Caco-2 (cell line): ENCODE data around the gene ENO3. TPM values are rescaled to one million over a fixed set of nuclear protein-coding genes. Genes with fewer than 3 reads are reported as not detected.

Experiments used
- BruUV-seq: library from RNA; stranded (reverse); fragments of 400-500 nt; replicated peaks from 2 replicates; lab custom pipeline; 2021; lab: Mats Ljungman, UMichigan
- CTCF ChIA-PET: fragments of 300-600 bp; sonication (Branson Sonifier 250); formaldehyde crosslinking; loops from one replicate; lab custom pipeline; 2022; ENCODE audit warnings: antibody characterized with exemption; lab: Charles Lee
- POLR2A ChIA-PET: fragments of 300-600 bp; sonication (Branson Sonifier 250); formaldehyde crosslinking; loops from one replicate; lab custom pipeline; 2022; ENCODE audit warnings: antibody characterized with exemption; lab: Charles Lee
- DNase-seq, 2 experiments: peaks; one replicate each; pipeline versions ENCODE4 v3.0.0 to v3.0.0-alpha.2; 2020 to 2022
- H3K27me3 ChIP-seq: replicated peaks from 2 replicates; pipeline ENCODE4 v1.6.0; 2011; ENCODE audit warnings: low read length; ENCODE audit not compliant: control insufficient read depth, insufficient read depth
- H3K36me3 ChIP-seq: 2 replicates; pipeline ENCODE4 v1.5.1; 2011; ENCODE audit warnings: low read length; ENCODE audit not compliant: control insufficient read depth, insufficient read depth
- H3K4me1 ChIP-seq: fragments of 250-450 bp; sonication (Bioruptor Pico); 2 replicates; pipeline ENCODE4 v1.5.1; 2020; ENCODE audit warnings: mild to moderate bottlenecking
- H3K4me3 ChIP-seq: 2 replicates; pipeline ENCODE4 v1.5.1; 2011; ENCODE audit warnings: low read depth, mild to moderate bottlenecking, control low read depth, low read length
- H3K9me3 ChIP-seq: fragments of 250-450 bp; sonication (Bioruptor Pico); 2 replicates; pipeline ENCODE4 v1.5.1; 2020; ENCODE audit warnings: mild to moderate bottlenecking, moderate library complexity
- H3K27ac Mint-ChIP-seq: one replicate; pipeline ENCODE4 v1.8.0; 2022; ENCODE audit warnings: mixed read lengths; ENCODE audit not compliant: unreplicated experiment
- H3K27me3 Mint-ChIP-seq: one replicate; pipeline ENCODE4 v1.8.0; 2022; ENCODE audit warnings: mixed read lengths; ENCODE audit not compliant: insufficient read depth, unreplicated experiment
- H3K36me3 Mint-ChIP-seq: one replicate; pipeline ENCODE4 v1.8.0; 2022; ENCODE audit warnings: mild to moderate bottlenecking, mixed read lengths; ENCODE audit not compliant: insufficient read depth, unreplicated experiment
- H3K4me1 Mint-ChIP-seq: one replicate; pipeline ENCODE4 v1.8.0; 2022; ENCODE audit warnings: low read depth, mixed read lengths; ENCODE audit not compliant: unreplicated experiment
- H3K4me3 Mint-ChIP-seq: one replicate; pipeline ENCODE4 v1.8.0; 2022; ENCODE audit warnings: mild to moderate bottlenecking, moderate library complexity, mixed read lengths; ENCODE audit not compliant: unreplicated experiment
- H3K9me3 Mint-ChIP-seq: one replicate; pipeline ENCODE4 v1.8.0; 2022; ENCODE audit warnings: mixed read lengths; ENCODE audit not compliant: unreplicated experiment
- intact Hi-C: fragments of 100-400 bp; cut with micrococcal nuclease; formaldehyde crosslinking; loops from one replicate; pipeline ENCODE4 v1.10.0; 2022; ENCODE audit not compliant: unreplicated experiment
- total RNA-seq: library from RNA; stranded (reverse); gene quantifications from 2 replicates; pipeline ENCODE4 v1.2.3, GENCODE V29; 2022
- TF ChIP-seq, protein P1 (sequence below), 2 experiments: fragments of 200-600 bp in 1 of 2; IDR thresholded peaks; 1 replicate in 1 of 2; 2 replicates in 1 of 2; pipeline versions ENCODE4 v1.5.1 to v1.8.0; 2011 to 2022; ENCODE audit warnings: antibody characterized with exemption in 1 of 2, control low read depth in 1 of 2, inconsistent platforms in 1 of 2, low read depth in 1 of 2, low read length in 1 of 2, mild to moderate bottlenecking in 1 of 2, moderate library complexity in 1 of 2; ENCODE audit not compliant: insufficient read depth in 1 of 2, severe bottlenecking in 1 of 2, unreplicated experiment in 1 of 2

ENO3 gene
- total RNA-seq, 1 experiment from 2014 or later, result 8.1 TPM

GRCh38 chr17:4940555-4941318 lies 10.2 kb upstream of the ENO3 start:
- TF ChIP-seq, protein P1, sequence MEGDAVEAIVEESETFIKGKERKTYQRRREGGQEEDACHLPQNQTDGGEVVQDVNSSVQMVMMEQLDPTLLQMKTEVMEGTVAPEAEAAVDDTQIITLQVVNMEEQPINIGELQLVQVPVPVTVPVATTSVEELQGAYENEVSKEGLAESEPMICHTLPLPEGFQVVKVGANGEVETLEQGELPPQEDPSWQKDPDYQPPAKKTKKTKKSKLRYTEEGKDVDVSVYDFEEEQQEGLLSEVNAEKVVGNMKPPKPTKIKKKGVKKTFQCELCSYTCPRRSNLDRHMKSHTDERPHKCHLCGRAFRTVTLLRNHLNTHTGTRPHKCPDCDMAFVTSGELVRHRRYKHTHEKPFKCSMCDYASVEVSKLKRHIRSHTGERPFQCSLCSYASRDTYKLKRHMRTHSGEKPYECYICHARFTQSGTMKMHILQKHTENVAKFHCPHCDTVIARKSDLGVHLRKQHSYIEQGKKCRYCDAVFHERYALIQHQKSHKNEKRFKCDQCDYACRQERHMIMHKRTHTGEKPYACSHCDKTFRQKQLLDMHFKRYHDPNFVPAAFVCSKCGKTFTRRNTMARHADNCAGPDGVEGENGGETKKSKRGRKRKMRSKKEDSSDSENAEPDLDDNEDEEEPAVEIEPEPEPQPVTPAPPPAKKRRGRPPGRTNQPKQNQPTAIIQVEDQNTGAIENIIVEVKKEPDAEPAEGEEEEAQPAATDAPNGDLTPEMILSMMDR (IDR thresholded peaks at IDR 0.05; ENCODE audit: insufficient read depth in 1 of 2, low read depth in 1 of 2, low read length in 1 of 2, severe bottlenecking in 1 of 2, unreplicated experiment in 1 of 2), result no peak
- H3K4me3 ChIP-seq, result peak overlapping the region; percentile 73
- Mint-ChIP-seq H3K27ac (peak overlapping the region; percentile 89), H3K36me3 (peaks cover 31% of the 10 kb centered on the region), H3K27me3 (no peaks in the 10 kb centered on the region), H3K4me1 (peaks cover 5% of the 10 kb centered on the region), H3K9me3 (no peaks in the 10 kb centered on the region), H3K4me3 (peak overlapping the region; percentile 87)
- ChIA-PET CTCF (interaction anchor here (0.7 to 2.2 kb wide), 4 partner anchors 9 to 231 kb away, joined by 3 to 19 read pairs (median 5); partner anchors contain the start of genes ARRB2 and SPAG7), POLR2A (interaction anchor here (0.5 to 2.6 kb wide), 8 partner anchors 11 to 293 kb away, joined by 3 to 54 read pairs (median 8); partner anchors contain the start of genes ENO3, KIF1C and SPAG7)
- H3K9me3 ChIP-seq, result no peaks in the 10 kb centered on the region
- peak in 1 of 2 experiments; percentile 79 for DNase-seq
- TSS peak; percentile 80 for BruUV-seq
- H3K36me3 ChIP-seq, result no peaks in the 10 kb centered on the region; the same call in 1 of the 2 replicates
- H3K27me3 ChIP-seq, result no peaks in the 10 kb centered on the region
- no peaks in the 10 kb centered on the region for H3K4me1 ChIP-seq
- intact Hi-C loops, result loop anchor here (1.0 to 2.0 kb wide), 2 partner anchors 9 to 26 kb away; partner anchors contain the start of gene SPAG7

DNA sequence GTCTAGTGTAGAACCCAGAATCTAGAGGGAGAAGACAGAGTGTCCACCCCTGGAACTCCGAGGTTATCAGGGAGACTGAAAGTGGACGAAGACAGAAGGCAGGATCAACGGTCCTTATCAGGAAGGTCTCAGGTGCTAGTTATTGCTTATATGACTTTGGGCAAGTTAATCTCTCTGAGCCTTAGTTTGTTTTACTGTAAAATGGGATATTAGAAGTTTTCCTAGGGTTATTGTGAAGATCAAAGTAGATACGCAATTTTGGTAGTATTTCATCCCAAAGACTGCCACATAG lies 9.7 kb upstream of the ENO3 start:
- CTCF ChIA-PET, result no interaction called here
- no peaks in the 10 kb centered on the region for H3K27me3 Mint-ChIP-seq
- H3K4me3 Mint-ChIP-seq, result peak overlapping the region; percentile 87
- no TSS peak for BruUV-seq
- 0 out of 2 replicates have a peak, but pooled peaks cover 1% of the 10 kb centered on the region for H3K4me1 ChIP-seq
- H3K36me3 ChIP-seq, result no peaks in the 10 kb centered on the region; the same call in 1 of the 2 replicates
- H3K27me3 ChIP-seq, result no peaks in the 10 kb centered on the region
- no peaks in the 10 kb centered on the region for H3K9me3 ChIP-seq
- H3K9me3 Mint-ChIP-seq, result no peaks in the 10 kb centered on the region
- H3K36me3 Mint-ChIP-seq, result peaks cover 35% of the 10 kb centered on the region
- peak overlapping the region; percentile 73 for H3K4me3 ChIP-seq
- peak overlapping the region; percentile 89 for H3K27ac Mint-ChIP-seq
- TF ChIP-seq, protein P1 (IDR thresholded peaks at IDR 0.05; ENCODE audit: insufficient read depth in 1 of 2, low read depth in 1 of 2, low read length in 1 of 2, severe bottlenecking in 1 of 2, unreplicated experiment in 1 of 2), result no peak
- POLR2A ChIA-PET, result no interaction called here
- peaks cover 5% of the 10 kb centered on the region for H3K4me1 Mint-ChIP-seq
- intact Hi-C loops, result loop anchor here (2.0 kb wide), 1 partner anchor 26 kb away; the partner anchor contains the start of gene SPAG7
- DNase-seq, result no peak

GRCh38 chr17:4942760-4943508 lies 8.0 kb upstream of the ENO3 start:
- peaks cover 45% of the 10 kb centered on the region for H3K36me3 Mint-ChIP-seq
- no peaks in the 10 kb centered on the region for H3K9me3 Mint-ChIP-seq
- no peak overlapping the region for H3K27ac Mint-ChIP-seq
- no peaks in the 10 kb centered on the region for H3K9me3 ChIP-seq
- CTCF ChIA-PET, result no interaction called here
- 0 out of 2 replicates have a peak, but pooled peaks cover 7% of the 10 kb centered on the region for H3K4me1 ChIP-seq
- peaks cover 5% of the 10 kb centered on the region for H3K4me1 Mint-ChIP-seq
- H3K27me3 Mint-ChIP-seq, result no peaks in the 10 kb centered on the region
- no peaks in the 10 kb centered on the region; the same call in 1 of the 2 replicates for H3K36me3 ChIP-seq
- no peaks in the 10 kb centered on the region for H3K27me3 ChIP-seq
- TF ChIP-seq, protein P1 (IDR thresholded peaks at IDR 0.05; ENCODE audit: insufficient read depth in 1 of 2, low read depth in 1 of 2, low read length in 1 of 2, severe bottlenecking in 1 of 2, unreplicated experiment in 1 of 2), result no peak
- intact Hi-C loops, result no loop called here
- DNase-seq, result no peak
- H3K4me3 ChIP-seq, result no peak overlapping the region
- H3K4me3 Mint-ChIP-seq, result no peak overlapping the region
- BruUV-seq, result no TSS peak
- POLR2A ChIA-PET, result interaction anchor here (0.5 kb wide), 1 partner anchor 66 kb away, joined by 4 read pairs; no protein-coding TSS in a partner anchor
